Gastroesophageal sphincter (tissue), 4 donors: ENCODE data around the gene MRPL43. TPM values are rescaled to one million over a fixed set of nuclear protein-coding genes. Genes with fewer than 3 reads are reported as not detected.
A peak's percentile ranks its signal among the peaks of the same experiment; 100 is the strongest.

ENCODE experiments used
- ATAC-seq: fragments of 150-250 bp; one replicate; pipeline ENCODE4 v1.9.1; 2016; ENCODE audit warnings: mild to moderate bottlenecking, moderate library complexity
- H3K27ac ChIP-seq, 4 donors: fragments of 200-600 bp; sonication (generic) in 3 of 4; 1 replicate in 3 of 4; 2 replicates in 1 of 4; pipeline ENCODE4 v1.5.1; 2016 to 2019
- H3K27me3 ChIP-seq: fragments of 200-600 bp; sonication (generic); one replicate; pipeline ENCODE4 v1.5.1; 2019
- H3K36me3 ChIP-seq, 2 donors: fragments of 200-600 bp; sonication (generic); one replicate each; pipeline ENCODE4 v1.5.1; 2019; ENCODE audit warnings: control low read depth in 1 of 2
- H3K4me1 ChIP-seq, 3 donors: fragments of 200-600 bp; sonication (generic); 1 replicate in 2 of 3; 2 replicates in 1 of 3; pipeline ENCODE4 v1.5.1; 2016 to 2019; ENCODE audit warnings: control low read depth in 2 of 3
- H3K4me3 ChIP-seq, 2 donors: fragments of 200-600 bp; sonication (generic); one replicate each; pipeline ENCODE4 v1.5.1; 2019; ENCODE audit warnings: mild to moderate bottlenecking in 1 of 2, moderate library complexity in 1 of 2
- H3K9me3 ChIP-seq, 3 donors: fragments of 200-600 bp; sonication (generic); one replicate each; pipeline ENCODE4 v1.5.1; 2017 to 2019; ENCODE audit warnings: control low read depth in 2 of 3
- EP300 ChIP-seq: sonication (generic); formaldehyde crosslinking; IDR thresholded peaks from one replicate; pipeline ENCODE4 v1.6.1; 2017; ENCODE audit warnings: antibody characterized with exemption, mild to moderate bottlenecking
- POLR2A ChIP-seq, 2 donors: fragments of 450-650 bp; IDR thresholded peaks; one replicate each; pipeline ENCODE4 v1.6.1; 2017; ENCODE audit warnings: antibody characterized with exemption in 2 of 2, mild to moderate bottlenecking in 2 of 2, moderate library complexity in 1 of 2
- POLR2AphosphoS5 ChIP-seq: sonication (generic); formaldehyde crosslinking; IDR thresholded peaks from one replicate; pipeline ENCODE4 v1.6.1; 2017; ENCODE audit warnings: antibody characterized with exemption
- whole genome bisulfite sequencing, 2 donors: methylation state at CpG; one replicate each; pipeline ENCODE4 v1.1.5; 2018; ENCODE audit warnings: low coverage in 1 of 2; 5-methylcytosine and 5-hydroxymethylcytosine counted together
- total RNA-seq, 4 donors: library from RNA; depleted of rRNA; stranded (reverse); fragments of >200 nt; gene quantifications; one replicate each; pipeline ENCODE4 v1.1.0, GENCODE V29; 2016
- TF ChIP-seq, protein P1 (sequence below), 4 experiments: fragments of 200-600 bp in 2 of 4; fragments of 450-650 bp in 2 of 4; sonication (generic) in 1 of 4; IDR thresholded peaks; one replicate each; pipeline ENCODE4 v1.5.1; 2017 to 2019; ENCODE audit warnings: antibody characterized with exemption in 4 of 4, mild to moderate bottlenecking in 2 of 4, moderate library complexity in 2 of 4

MRPL43 gene
- total RNA-seq, 4 donors from 2014 or later: 58.0 to 93.8 (median 80.7) TPM

DNA sequence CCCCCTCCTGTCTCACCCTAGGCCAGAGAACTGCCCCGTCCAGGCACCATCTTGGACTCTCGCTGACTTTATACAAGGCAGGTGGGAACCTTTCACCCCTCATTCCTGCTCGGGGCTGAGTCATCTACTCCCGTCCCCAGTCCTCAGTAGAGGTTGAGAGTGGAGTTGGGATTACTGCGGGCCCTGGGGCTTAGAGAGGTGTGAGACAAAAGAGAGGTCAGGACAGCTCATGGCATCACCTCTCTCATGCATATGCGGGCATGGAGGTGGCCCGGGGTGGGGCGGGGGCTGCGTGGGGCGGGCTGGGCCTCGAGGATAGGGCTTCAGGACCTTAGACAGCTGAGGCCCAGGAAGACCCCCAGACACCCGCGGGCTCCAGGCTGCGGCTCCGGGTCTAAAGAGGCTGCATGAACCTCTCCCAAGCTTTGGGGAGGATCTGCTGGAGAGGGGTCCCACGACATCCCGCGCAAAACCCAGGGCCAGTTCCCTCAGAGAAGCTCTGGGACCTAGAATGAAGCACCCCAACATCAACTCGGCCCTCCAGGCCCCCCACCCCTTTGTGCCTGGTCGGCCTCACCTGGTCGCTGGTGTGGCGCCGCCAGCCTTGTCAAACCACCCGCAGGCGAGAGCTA lies 43.3 kb upstream of the MRPL43 start:
- peak overlapping the region; percentile 60 to 76 for H3K4me3 ChIP-seq
- WGBS, 2 donors: 11% methylated on average over 4 of the region's 25 CpGs; no CpG with 5 or more reads in 1 of the 2 donors
- ATAC-seq: no peak
- H3K4me1 ChIP-seq: peaks cover 0 to 28% (median 12%) of the 10 kb centered on the region in 3 donors
- H3K36me3 ChIP-seq: peaks cover 0 to 11% of the 10 kb centered on the region in 2 donors
- no peaks in the 10 kb centered on the region for H3K9me3 ChIP-seq
- peak overlapping the region in 3 of 4 donors; percentile 89 to 98 (median 96) for H3K27ac ChIP-seq
- H3K27me3 ChIP-seq: no peaks in the 10 kb centered on the region
- TF ChIP-seq POLR2AphosphoS5 (no peak), EP300 (no peak), POLR2A (IDR thresholded peaks at IDR 0.05) (no peak)
- TF ChIP-seq, protein P1, sequence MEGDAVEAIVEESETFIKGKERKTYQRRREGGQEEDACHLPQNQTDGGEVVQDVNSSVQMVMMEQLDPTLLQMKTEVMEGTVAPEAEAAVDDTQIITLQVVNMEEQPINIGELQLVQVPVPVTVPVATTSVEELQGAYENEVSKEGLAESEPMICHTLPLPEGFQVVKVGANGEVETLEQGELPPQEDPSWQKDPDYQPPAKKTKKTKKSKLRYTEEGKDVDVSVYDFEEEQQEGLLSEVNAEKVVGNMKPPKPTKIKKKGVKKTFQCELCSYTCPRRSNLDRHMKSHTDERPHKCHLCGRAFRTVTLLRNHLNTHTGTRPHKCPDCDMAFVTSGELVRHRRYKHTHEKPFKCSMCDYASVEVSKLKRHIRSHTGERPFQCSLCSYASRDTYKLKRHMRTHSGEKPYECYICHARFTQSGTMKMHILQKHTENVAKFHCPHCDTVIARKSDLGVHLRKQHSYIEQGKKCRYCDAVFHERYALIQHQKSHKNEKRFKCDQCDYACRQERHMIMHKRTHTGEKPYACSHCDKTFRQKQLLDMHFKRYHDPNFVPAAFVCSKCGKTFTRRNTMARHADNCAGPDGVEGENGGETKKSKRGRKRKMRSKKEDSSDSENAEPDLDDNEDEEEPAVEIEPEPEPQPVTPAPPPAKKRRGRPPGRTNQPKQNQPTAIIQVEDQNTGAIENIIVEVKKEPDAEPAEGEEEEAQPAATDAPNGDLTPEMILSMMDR (IDR thresholded peaks at IDR 0.05): no peak

- H3K9me3 ChIP-seq: no peaks in the 10 kb centered on the region
- ATAC-seq: no peak
- 80 to 83% methylated on average over 1 of the region's 27 CpGs for WGBS, 2 donors
- TF ChIP-seq POLR2A (IDR thresholded peaks at IDR 0.05) (no peak), EP300 (no peak), POLR2AphosphoS5 (no peak)
- TF ChIP-seq, protein P1 (IDR thresholded peaks at IDR 0.05): no peak
- H3K4me1 ChIP-seq: peaks cover 0 to 28% (median 12%) of the 10 kb centered on the region in 3 donors
- no peaks in the 10 kb centered on the region for H3K27me3 ChIP-seq
- H3K27ac ChIP-seq: no peak overlapping the region
- H3K36me3 ChIP-seq: peaks cover 0 to 2% of the 10 kb centered on the region in 2 donors
- H3K4me3 ChIP-seq: no peak overlapping the region
These were observed 42.4 kb upstream of the MRPL43 start for GRCh38 chr10:101029520-101030295.

- no peak overlapping the region for H3K27ac ChIP-seq
These were observed 41.4 kb upstream of the MRPL43 start for GRCh38 chr10:101028446-101029337.

DNA sequence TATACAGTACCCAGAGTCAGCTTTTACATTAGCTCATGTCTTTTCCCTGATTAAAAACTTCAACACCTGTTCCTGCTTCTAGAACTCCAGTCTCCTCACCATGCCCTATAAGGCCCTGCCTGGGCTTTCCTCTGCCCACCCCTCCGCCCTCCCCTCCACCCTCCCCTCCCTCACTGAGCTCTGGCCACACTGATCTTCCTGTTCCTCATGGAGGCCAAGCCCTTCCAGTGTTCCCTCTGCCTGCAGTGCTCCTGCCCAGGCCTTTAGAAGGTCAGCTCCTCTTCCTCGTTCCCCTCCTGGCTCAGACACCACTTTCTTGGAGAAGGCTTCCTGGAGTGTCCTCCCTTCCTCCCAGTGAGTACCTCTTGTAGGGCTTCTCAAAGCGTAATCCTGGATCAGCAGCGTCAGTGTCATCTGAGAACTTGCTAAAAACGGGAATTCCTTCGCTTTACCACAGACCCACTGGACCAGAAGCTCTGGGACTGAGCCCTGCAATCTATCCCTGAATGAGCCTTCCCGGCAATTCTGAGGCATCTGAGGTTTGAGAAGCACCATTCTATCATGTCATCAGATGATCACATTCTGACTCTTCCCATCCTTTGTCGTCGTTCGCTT lies 39.9 kb upstream of the MRPL43 start:
- H3K27me3 ChIP-seq: no peaks in the 10 kb centered on the region
- 74 to 95% methylated on average over 6 to 9 of the region's 10 CpGs for WGBS, 2 donors
- ATAC-seq: no peak

More at GRCh38 chr10:101028446-101029337, 41.4 kb upstream of the MRPL43 start:
- Histone ChIP-seq H3K27me3 (no peaks in the 10 kb centered on the region), H3K9me3 (no peaks in the 10 kb centered on the region), H3K4me1 (peaks cover 0 to 23% (median 12%) of the 10 kb centered on the region in 3 donors), H3K36me3 (no peaks in the 10 kb centered on the region), H3K4me3 (no peak overlapping the region)
- whole genome bisulfite sequencing, 2 donors: 53 to 80% methylated on average over 5 of the region's 7 CpGs
- TF ChIP-seq POLR2AphosphoS5: no peak
- TF ChIP-seq POLR2A (IDR thresholded peaks at IDR 0.05): no peak
- TF ChIP-seq, protein P1 (IDR thresholded peaks at IDR 0.05): no peak
- TF ChIP-seq EP300: no peak
- no peak for ATAC-seq

More for the DNA sequence above, 39.9 kb upstream of the MRPL43 start:
- Histone ChIP-seq H3K4me3 (no peak overlapping the region), H3K9me3 (no peaks in the 10 kb centered on the region), H3K27ac (no peak overlapping the region), H3K36me3 (no peaks in the 10 kb centered on the region), H3K4me1 (peaks cover 0 to 10% (median 5%) of the 10 kb centered on the region in 3 donors)
- TF ChIP-seq EP300: no peak
- TF ChIP-seq POLR2A (IDR thresholded peaks at IDR 0.05): no peak
- TF ChIP-seq POLR2AphosphoS5: no peak
- TF ChIP-seq, protein P1 (IDR thresholded peaks at IDR 0.05): no peak
